Ectodermal cell (in vitro differentiated cells): ENCODE measurements around the gene SDR9C7. TPM values are rescaled to one million over a fixed set of nuclear protein-coding genes. Genes with fewer than 3 reads are reported as not detected.
"Not testable (repeated sequence)": the region's sequence is repeated elsewhere in the genome, so short reads cannot be mapped to it uniquely, and the experiment has no call there.

ENCODE experiments used
- H3K27ac ChIP-seq: 2 replicates; pipeline ENCODE4 v1.7.0; 2013; ENCODE audit warnings: mild to moderate bottlenecking, low read depth, low read length; ENCODE audit not compliant: insufficient read depth, poor library complexity, severe bottlenecking
- H3K27me3 ChIP-seq: 2 replicates; pipeline ENCODE4 v1.7.0; 2013; ENCODE audit warnings: mild to moderate bottlenecking, low read length; ENCODE audit not compliant: insufficient read depth, control insufficient read depth, poor library complexity, severe bottlenecking
- H3K36me3 ChIP-seq: one replicate; pipeline ENCODE4 v1.7.0; 2013; ENCODE audit warnings: low read length; ENCODE audit not compliant: control insufficient read depth, insufficient read depth
- H3K4me1 ChIP-seq: one replicate; pipeline ENCODE4 v1.7.0; 2013; ENCODE audit warnings: low read length; ENCODE audit not compliant: control insufficient read depth, insufficient read depth
- H3K4me3 ChIP-seq: 2 replicates; pipeline ENCODE4 v1.7.0; 2013; ENCODE audit warnings: low read depth, low read length, control low read depth; ENCODE audit not compliant: insufficient read depth
- H3K9me3 ChIP-seq: 2 replicates; pipeline ENCODE4 v1.7.0; 2013; ENCODE audit warnings: mild to moderate bottlenecking, low read length, moderate library complexity; ENCODE audit not compliant: control insufficient read depth
- WGBS, 2 experiments: methylation state at CpG; one replicate each; pipeline ENCODE4 v1.1.7; 2013; ENCODE audit warnings: missing lambda C conversion rate in 2 of 2; 5-methylcytosine and 5-hydroxymethylcytosine counted together
- polyA plus RNA-seq, 4 experiments: library from polyadenylated mRNA; stranded (reverse); fragments of 50-300 nt; gene quantifications; one replicate each; pipeline ENCODE4 v1.2.3, GENCODE V29; 2013

The SDR9C7 gene
- polyA plus RNA-seq (2013, experiment 1 of 4) = 0.22 TPM
- polyA plus RNA-seq (2013, experiment 2 of 4) = 0.18 TPM
- 0.16 TPM for polyA plus RNA-seq (2013, experiment 3 of 4)
- polyA plus RNA-seq (2013, experiment 4 of 4) = not detected

DNA sequence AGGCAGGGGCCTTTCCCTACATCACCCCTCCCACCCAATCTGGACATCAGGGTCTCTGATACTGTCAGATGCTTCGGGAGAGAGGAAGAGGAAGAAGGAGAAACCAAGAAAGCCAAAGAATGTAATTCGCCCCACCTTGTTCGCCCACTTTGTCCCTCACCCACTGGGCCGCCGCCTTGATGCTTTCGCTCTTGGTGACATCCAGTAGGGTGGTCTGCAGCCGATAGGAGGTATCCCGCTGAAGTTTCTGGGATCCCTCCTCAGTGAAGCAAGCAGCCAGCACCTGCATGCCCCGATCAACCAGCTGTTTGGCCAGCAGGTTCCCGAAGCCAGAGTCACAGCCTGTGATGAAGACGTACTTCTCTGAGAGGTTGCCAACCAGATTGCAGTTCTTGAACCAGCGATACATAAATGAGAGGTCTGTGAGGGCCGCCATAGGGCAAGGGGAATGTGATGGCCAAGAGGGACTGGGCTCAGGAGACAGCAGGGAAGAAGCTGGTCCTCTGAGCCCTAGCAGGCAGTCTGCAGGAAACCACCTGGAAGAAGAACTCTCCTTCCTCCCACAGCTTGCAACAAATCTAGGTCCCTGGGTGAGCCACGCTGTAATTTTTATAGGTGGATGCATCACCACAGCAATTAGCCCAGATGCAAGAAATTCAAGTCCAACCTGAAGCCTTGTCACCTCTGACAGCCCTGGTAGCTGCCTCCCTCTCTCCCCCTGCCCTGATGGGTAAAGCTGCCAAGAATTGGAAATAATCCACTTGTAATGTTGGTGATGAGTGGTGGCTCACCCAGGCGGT lies at the start of gene SDR9C7:
SDR9C7 (minus strand) TSS at position 583 of the 800 bp plus-strand sequence; CDS start at position 436, 147 bp downstream.
- Histone ChIP-seq H3K27ac (no peak within 1 kb of the TSS), H3K4me1 (peaks cover 13% of the 10 kb centered on the region), H3K4me3 (no peak within 1 kb of the TSS), H3K36me3 (no peaks in the 10 kb centered on the region), H3K27me3 (no peaks in the 10 kb centered on the region), H3K9me3 (no peaks in the 10 kb centered on the region)
- WGBS, 2 experiments = 94 to 95% methylated on average over 15 of the region's 15 CpGs

DNA sequence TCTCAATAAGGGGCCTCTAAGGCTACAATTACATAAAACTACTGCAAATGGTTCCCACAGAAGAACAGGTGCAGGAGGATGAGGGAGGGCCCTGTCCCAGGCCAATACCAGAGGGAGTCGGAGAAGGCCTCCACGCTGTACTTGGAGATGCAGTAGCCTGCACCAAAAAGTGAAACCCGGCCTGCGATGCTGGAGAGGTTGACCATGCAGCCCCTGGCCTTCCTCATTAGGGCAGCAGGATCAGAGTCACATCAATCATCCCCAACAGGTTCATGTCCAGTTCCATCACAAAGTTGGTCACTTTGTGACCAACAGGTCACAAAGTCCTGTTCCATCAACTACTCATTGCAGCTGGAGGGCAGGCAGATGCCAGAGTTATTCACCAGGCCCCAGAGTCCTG lies 49.2 kb upstream of the SDR9C7 start:
- 95 to 96% methylated on average over 4 of the region's 4 CpGs for WGBS, 2 experiments
- Histone ChIP-seq H3K27me3 (no peaks in the 10 kb centered on the region), H3K27ac (no peak overlapping the region), H3K4me3 (no peak overlapping the region), H3K9me3 (no peaks in the 10 kb centered on the region), H3K36me3 (no peaks in the 10 kb centered on the region), H3K4me1 (no peaks in the 10 kb centered on the region)

DNA sequence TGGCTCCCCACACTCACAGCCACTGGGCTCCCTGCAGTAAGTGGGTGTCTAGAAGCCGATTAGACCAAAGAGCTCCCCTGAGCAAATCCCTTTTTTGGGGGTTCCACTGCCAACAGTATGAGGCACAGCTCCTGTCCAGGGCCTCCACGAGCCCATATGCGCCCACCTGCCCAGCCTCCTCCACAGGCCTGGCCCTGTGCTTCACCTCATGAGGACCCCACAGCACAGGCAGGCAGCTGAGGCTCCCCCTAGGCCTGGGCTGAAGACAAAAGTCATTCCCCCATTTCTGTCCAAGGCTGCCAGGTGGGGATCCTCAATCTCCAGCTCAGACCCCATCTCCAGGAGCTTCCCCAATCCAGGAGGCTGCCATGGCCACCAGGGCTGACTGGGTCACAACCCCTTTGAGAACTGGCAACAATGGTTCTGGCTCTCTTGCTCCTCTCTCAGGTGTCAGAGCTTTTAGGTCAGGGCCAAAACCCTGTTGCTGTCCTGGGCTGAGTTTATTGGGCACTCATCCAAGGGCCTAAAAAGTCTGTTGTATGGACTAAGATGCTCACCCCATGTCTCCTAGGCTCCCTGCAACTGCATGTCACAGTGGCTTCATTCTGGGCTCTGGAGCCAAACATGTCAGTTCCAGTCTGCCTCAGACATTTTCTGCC lies 48.5 kb upstream of the SDR9C7 start:
- not testable (repeated sequence) for H3K27me3 ChIP-seq, H3K9me3 ChIP-seq, H3K4me1 ChIP-seq, H3K36me3 ChIP-seq, H3K4me3 ChIP-seq, H3K27ac ChIP-seq
- 89 to 91% methylated on average over 3 of the region's 3 CpGs for WGBS, 2 experiments

GRCh38 chr12:56980941-56981530 lies 46.8 kb upstream of the SDR9C7 start:
- H3K4me3 ChIP-seq = no peak overlapping the region
- H3K9me3 ChIP-seq = no peaks in the 10 kb centered on the region
- no peaks in the 10 kb centered on the region for H3K4me1 ChIP-seq
- H3K27ac ChIP-seq = no peak overlapping the region
- 95 to 96% methylated on average over 4 of the region's 4 CpGs for WGBS, 2 experiments
- no peaks in the 10 kb centered on the region for H3K36me3 ChIP-seq
- H3K27me3 ChIP-seq = no peaks in the 10 kb centered on the region

GRCh38 chr12:56980268-56980667 lies 46.1 kb upstream of the SDR9C7 start:
- no peaks in the 10 kb centered on the region for H3K36me3 ChIP-seq
- no peak overlapping the region for H3K4me3 ChIP-seq
- H3K27ac ChIP-seq = no peak overlapping the region

GRCh38 chr12:56979628-56980027 lies 45.4 kb upstream of the SDR9C7 start:
- H3K27ac ChIP-seq = no peak overlapping the region
- H3K36me3 ChIP-seq = no peaks in the 10 kb centered on the region
- H3K4me3 ChIP-seq = no peak overlapping the region
- H3K27me3 ChIP-seq = no peaks in the 10 kb centered on the region
- 95 to 96% methylated on average over 3 of the region's 3 CpGs for WGBS, 2 experiments
- no peaks in the 10 kb centered on the region for H3K4me1 ChIP-seq
- H3K9me3 ChIP-seq = no peaks in the 10 kb centered on the region

More at GRCh38 chr12:56980268-56980667, 46.1 kb upstream of the SDR9C7 start:
- 93 to 95% methylated on average over 6 of the region's 6 CpGs for WGBS, 2 experiments
- H3K4me1 ChIP-seq = no peaks in the 10 kb centered on the region
- H3K9me3 ChIP-seq = no peaks in the 10 kb centered on the region
- no peaks in the 10 kb centered on the region for H3K27me3 ChIP-seq

GRCh38 chr12:56978397-56979138 lies 44.4 kb upstream of the SDR9C7 start:
- Histone ChIP-seq H3K27ac (no peak overlapping the region), H3K27me3 (no peaks in the 10 kb centered on the region), H3K36me3 (no peaks in the 10 kb centered on the region), H3K4me1 (no peaks in the 10 kb centered on the region), H3K4me3 (no peak overlapping the region), H3K9me3 (no peaks in the 10 kb centered on the region)
- 91% methylated on average over 3 of the region's 3 CpGs for WGBS, 2 experiments

GRCh38 chr12:56977361-56977760 lies 43.2 kb upstream of the SDR9C7 start:
- not testable (repeated sequence) for H3K36me3 ChIP-seq, H3K27ac ChIP-seq, H3K9me3 ChIP-seq, H3K4me3 ChIP-seq, H3K4me1 ChIP-seq, H3K27me3 ChIP-seq
- WGBS, 2 experiments = 85 to 93% methylated on average over 2 to 4 of the region's 4 CpGs

DNA sequence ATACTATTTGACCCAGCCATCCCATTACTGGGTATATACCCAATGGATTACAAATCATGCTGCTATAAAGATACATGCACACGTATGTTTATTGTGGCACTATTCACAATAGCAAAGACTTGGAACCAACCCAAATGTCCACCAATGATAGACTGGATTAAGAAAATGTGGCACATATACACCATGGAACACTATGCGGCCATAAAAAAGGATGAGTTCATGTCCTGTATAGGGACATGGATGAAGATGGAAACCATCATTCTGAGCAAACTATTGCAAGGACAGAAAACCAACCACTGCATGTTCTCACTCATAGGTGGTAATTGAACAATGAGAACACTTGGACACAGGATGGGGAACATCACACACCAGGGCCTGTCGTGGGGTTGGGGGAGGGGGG lies 40.0 kb upstream of the SDR9C7 start:
- not testable (repeated sequence) for H3K9me3 ChIP-seq, H3K27me3 ChIP-seq, H3K36me3 ChIP-seq, H3K4me1 ChIP-seq, H3K27ac ChIP-seq, H3K4me3 ChIP-seq
- 91 to 95% methylated on average over 3 of the region's 3 CpGs for WGBS, 2 experiments

DNA sequence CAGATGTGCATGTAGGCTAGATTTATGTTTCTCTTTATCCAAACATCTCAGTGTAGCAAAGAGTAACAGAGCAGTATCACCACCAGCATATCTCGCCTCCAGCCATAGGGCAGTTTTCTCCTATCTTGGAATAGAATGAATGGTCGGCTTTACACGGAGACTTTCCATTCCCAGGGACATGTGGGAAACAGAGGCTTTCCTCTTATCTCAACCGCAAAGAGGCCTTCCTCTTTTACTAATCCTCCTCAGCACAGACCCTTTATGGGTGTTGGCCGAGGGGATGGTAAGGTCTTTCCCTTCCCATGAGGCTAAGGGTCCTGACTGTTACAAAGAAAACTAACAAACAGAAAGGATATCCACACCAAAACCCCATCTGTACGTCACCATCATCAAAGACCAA lies 34.7 kb upstream of the SDR9C7 start:
- not testable (repeated sequence) for H3K4me1 ChIP-seq, H3K4me3 ChIP-seq, H3K27me3 ChIP-seq, H3K36me3 ChIP-seq, H3K27ac ChIP-seq, H3K9me3 ChIP-seq
- 90 to 93% methylated on average over 6 of the region's 6 CpGs for WGBS, 2 experiments
